PC-3 (cell line): ENCODE measurements around the gene XIRP2. TPM values are rescaled to one million over a fixed set of nuclear protein-coding genes. Genes with fewer than 3 reads are reported as not detected.

Experiments used
- ATAC-seq: fragments of 200-7000 bp; cut with Tn5 transposase; 2 replicates; pipeline ENCODE4 v1.9.1; 2020; ENCODE audit warnings: mild to moderate bottlenecking, moderate library complexity
- BruUV-seq: library from RNA; stranded (reverse); fragments of 400-500 nt; replicated peaks from 2 replicates; lab custom pipeline; 2021; lab: Mats Ljungman, UMichigan
- CTCF ChIA-PET: fragments of 300-600 bp; sonication (Branson Sonifier 250); formaldehyde crosslinking; loops from one replicate; lab custom pipeline; 2022; ENCODE audit warnings: antibody characterized with exemption; lab: Charles Lee
- POLR2A ChIA-PET: fragments of 300-600 bp; sonication (Branson Sonifier 250); formaldehyde crosslinking; loops from one replicate; lab custom pipeline; 2022; ENCODE audit warnings: antibody characterized with exemption; ENCODE audit not compliant: unreplicated experiment; lab: Charles Lee
- DNase-seq: peaks from one replicate; pipeline ENCODE4 v3.0.0-alpha.2; 2015
- H2AFZ ChIP-seq: fragments of 300-600 bp; sonication (generic); 2 replicates; pipeline ENCODE4 v1.6.0; 2016; ENCODE audit warnings: antibody characterized with exemption, low read length
- H3F3A ChIP-seq: fragments of 300-600 bp; sonication (generic); one replicate; pipeline ENCODE4 v1.6.0; 2017; ENCODE audit warnings: antibody characterized with exemption, low read length, control low read depth, mild to moderate bottlenecking; ENCODE audit not compliant: unreplicated experiment
- H3K27ac ChIP-seq: fragments of 300-600 bp; sonication (generic); 2 replicates; pipeline ENCODE4 v1.5.1; 2016; ENCODE audit warnings: mild to moderate bottlenecking, low read length
- H3K27me3 ChIP-seq: fragments of 300-600 bp; sonication (generic); 2 replicates; pipeline ENCODE4 v1.6.1; 2016; ENCODE audit warnings: low read length, mixed read lengths
- H3K36me3 ChIP-seq: fragments of 300-600 bp; sonication (generic); 2 replicates; pipeline ENCODE4 v1.6.1; 2016; ENCODE audit warnings: low read depth, mixed run types, low read length, mixed read lengths
- H3K4me1 ChIP-seq: fragments of 300-600 bp; sonication (generic); 2 replicates; pipeline ENCODE4 v1.5.1; 2016; ENCODE audit warnings: low read length; ENCODE audit not compliant: insufficient read depth
- H3K4me2 ChIP-seq: fragments of 300-600 bp; sonication (generic); 2 replicates; pipeline ENCODE4 v1.6.0; 2016; ENCODE audit warnings: low read length
- H3K4me3 ChIP-seq: fragments of 300-600 bp; sonication (generic); 2 replicates; pipeline ENCODE4 v1.5.1; 2016; ENCODE audit warnings: mild to moderate bottlenecking, low read length, mixed read lengths
- H3K79me2 ChIP-seq: fragments of 300-600 bp; sonication (generic); 2 replicates; pipeline ENCODE4 v1.6.1; 2017; ENCODE audit warnings: low read length, mixed read lengths
- H3K9ac ChIP-seq: fragments of 300-600 bp; sonication (generic); 2 replicates; pipeline ENCODE4 v1.6.0; 2016; ENCODE audit warnings: mild to moderate bottlenecking, low read length
- H3K9me2 ChIP-seq: fragments of 300-600 bp; sonication (generic); replicated peaks from 2 replicates; pipeline ENCODE4 v1.6.1; 2016; ENCODE audit warnings: mixed run types, low read length, mixed read lengths
- H3K9me3 ChIP-seq: fragments of 300-600 bp; sonication (generic); 2 replicates; pipeline ENCODE4 v1.6.1; 2016; ENCODE audit warnings: low read length, mixed read lengths
- H4K20me1 ChIP-seq: fragments of 300-600 bp; sonication (generic); 2 replicates; pipeline ENCODE4 v1.6.1; 2016; ENCODE audit warnings: low read length, mixed read lengths
- CTCF ChIP-seq: fragments of 300-600 bp; sonication (generic); conservative IDR thresholded peaks from 2 replicates; pipeline ENCODE4 v1.5.1; 2017; ENCODE audit warnings: antibody characterized with exemption, low read depth, mild to moderate bottlenecking, low read length
- EZH2 ChIP-seq: fragments of 300-600 bp; sonication (generic); IDR thresholded peaks from one replicate; pipeline ENCODE4 v1.6.1; 2017; ENCODE audit warnings: antibody characterized with exemption, mild to moderate bottlenecking, low read length; ENCODE audit not compliant: unreplicated experiment
- EZH2phosphoT487 ChIP-seq: fragments of 300-600 bp; sonication (generic); IDR thresholded peaks from 2 replicates; pipeline ENCODE4 v1.6.1; 2018; ENCODE audit warnings: mild to moderate bottlenecking, antibody characterized with exemption, low read length, borderline replicate concordance
- intact Hi-C: fragments of 100-400 bp; cut with micrococcal nuclease; formaldehyde crosslinking; loops from 2 replicates; pipeline ENCODE4 v1.9.0; 2023
- total RNA-seq: library from RNA; depleted of rRNA; stranded (reverse); fragments of >200 nt; gene quantifications from 2 replicates; pipeline ENCODE4 v1.2.3, GENCODE V29; 2014

XIRP2 gene
- total RNA-seq, 1 experiment from 2014 or later: 0.11 TPM

DNA sequence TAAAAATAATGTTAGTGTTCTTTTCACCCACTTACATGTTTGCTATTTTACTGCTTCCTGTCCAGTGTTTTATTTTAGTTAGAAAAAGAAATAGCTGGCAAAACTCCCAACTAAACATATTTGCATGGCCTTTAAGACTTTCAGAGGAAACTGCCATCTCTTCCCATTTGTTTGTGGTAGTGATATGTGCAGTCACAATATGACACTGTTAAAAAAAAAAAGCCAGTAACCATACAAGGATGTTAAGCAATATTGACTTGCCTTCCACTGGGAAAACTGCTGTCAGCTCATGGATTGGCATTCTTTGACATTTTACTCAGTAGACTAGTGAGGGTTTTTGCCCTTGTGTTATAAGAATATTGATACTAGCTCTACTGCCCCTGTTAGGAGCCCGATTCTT lies 29.1 kb downstream of the XIRP2 start:
- Histone ChIP-seq H3K4me2 (no peak overlapping the region), H3K9ac (no peak overlapping the region), H3K79me2 (no peaks in the 10 kb centered on the region), H3K27me3 (no peaks in the 10 kb centered on the region), H3F3A (no peaks in the 10 kb centered on the region), H3K9me3 (no peaks in the 10 kb centered on the region), H3K4me3 (no peak overlapping the region), H4K20me1 (no peaks in the 10 kb centered on the region), H3K36me3 (no peaks in the 10 kb centered on the region), H3K9me2 (no peaks in the 10 kb centered on the region), H3K4me1 (no peaks in the 10 kb centered on the region), H3K27ac (no peak overlapping the region), H2AFZ (no peak overlapping the region)
- ATAC-seq: peak; percentile 51
- ChIA-PET POLR2A (no interaction called here), CTCF (no interaction called here)
- intact Hi-C loops: no loop called here
- DNase-seq: peak; percentile 24
- no peak for TF ChIP-seq CTCF
- no peak for TF ChIP-seq EZH2phosphoT487
- TF ChIP-seq EZH2: no peak
- no TSS peak for BruUV-seq

DNA sequence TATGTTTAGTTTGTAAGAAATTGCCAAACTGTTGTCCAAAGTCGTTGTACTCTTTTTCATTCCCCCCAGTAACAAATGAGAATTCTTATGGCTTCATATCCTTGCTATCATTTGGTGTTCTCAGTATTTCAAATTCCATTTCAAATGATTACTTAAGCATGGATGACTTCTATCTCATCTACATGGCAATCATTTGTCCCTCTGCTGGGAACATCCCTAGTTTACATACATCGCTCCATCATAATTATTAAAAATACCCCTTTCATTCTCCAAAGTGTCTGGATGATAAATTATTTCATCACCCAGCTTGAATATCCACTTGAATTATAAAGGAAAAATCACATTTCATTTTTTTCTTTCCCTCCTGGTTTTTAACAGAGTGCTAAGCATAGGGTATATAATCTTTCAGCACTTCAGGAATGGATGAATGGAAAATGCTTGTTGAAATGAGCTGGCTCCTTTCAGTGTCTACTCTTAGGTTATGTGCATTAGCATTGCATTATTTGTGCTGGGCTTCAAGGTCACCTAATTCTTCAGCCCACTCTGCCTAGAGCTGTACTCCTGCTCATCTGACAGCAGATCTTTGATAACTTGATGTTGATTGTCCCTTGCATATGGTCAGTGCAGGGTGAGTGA lies 33.1 kb downstream of the XIRP2 start:
- H3K79me2 ChIP-seq: no peaks in the 10 kb centered on the region
- no peaks in the 10 kb centered on the region for H3K9me3 ChIP-seq

More for the DNA sequence above, 33.1 kb downstream of the XIRP2 start:
- Histone ChIP-seq H3K9ac (no peak overlapping the region), H3K4me3 (no peak overlapping the region), H3K9me2 (no peaks in the 10 kb centered on the region), H3F3A (no peaks in the 10 kb centered on the region), H4K20me1 (no peaks in the 10 kb centered on the region), H3K4me2 (no peak overlapping the region), H3K27me3 (no peaks in the 10 kb centered on the region), H3K27ac (no peak overlapping the region), H2AFZ (no peak overlapping the region), H3K36me3 (no peaks in the 10 kb centered on the region), H3K4me1 (no peaks in the 10 kb centered on the region)
- TF ChIP-seq EZH2 (no peak), CTCF (no peak), EZH2phosphoT487 (no peak)
- no TSS peak for BruUV-seq
- ChIA-PET POLR2A (no interaction called here), CTCF (no interaction called here)
- DNase-seq: no peak
- ATAC-seq: no peak
- intact Hi-C loops: no loop called here
